NCI-H82 (cell line): ENCODE measurements around the gene SYNJ1.
"Not testable (repeated sequence)": the region's sequence is repeated elsewhere in the genome, so short reads cannot be mapped to it uniquely, and the experiment has no call there.

Experiments used
- DNase-seq: peaks from one replicate; lab custom pipeline; 2025; lab: John Stamatoyannopoulos, UW

The SYNJ1 gene

GRCh38 chr21:32612999-32613337, 114.8 kb downstream of the SYNJ1 start:
- no peak for DNase-seq

GRCh38 chr21:32612075-32612998, 115.5 kb downstream of the SYNJ1 start, which contains the start of gene CFAP298:
TSS of gene CFAP298 (minus strand) at chr21:32612377. CDS start at chr21:32612243, 134 bp downstream.
- peak; percentile 95 for DNase-seq

GRCh38 chr21:32611471-32611997, 116.3 kb downstream of the SYNJ1 start:
- peak; percentile 55 for DNase-seq

- DNase-seq, result not testable (repeated sequence)
Observed at GRCh38 chr21:32610940-32611339, 116.9 kb downstream of the SYNJ1 start.

- no peak for DNase-seq
Observed at GRCh38 chr21:32608851-32609250, 119.0 kb downstream of the SYNJ1 start.

- DNase-seq, result no peak
Observed at GRCh38 chr21:32605469-32605868, 122.3 kb downstream of the SYNJ1 start.

- DNase-seq, result no peak
Observed at GRCh38 chr21:32604464-32604863, 123.3 kb downstream of the SYNJ1 start.

GRCh38 chr21:32603131-32603530, 124.7 kb downstream of the SYNJ1 start:
- no peak for DNase-seq

GRCh38 chr21:32602099-32602498, 125.7 kb downstream of the SYNJ1 start:
- no peak for DNase-seq

- DNase-seq, result no peak
Observed at GRCh38 chr21:32599526-32599925, 128.3 kb downstream of the SYNJ1 start.

- no peak for DNase-seq
Observed at GRCh38 chr21:32599091-32599490, 128.7 kb downstream of the SYNJ1 start.

GRCh38 chr21:32597205-32597604, 130.6 kb downstream of the SYNJ1 start:
- DNase-seq, result no peak

- DNase-seq, result no peak
Observed at GRCh38 chr21:32595431-32595830, 132.4 kb downstream of the SYNJ1 start.

GRCh38 chr21:32593690-32594089, 134.1 kb downstream of the SYNJ1 start:
- DNase-seq, result no peak

- no peak for DNase-seq
Observed at GRCh38 chr21:32592929-32593502, 134.8 kb downstream of the SYNJ1 start.

- DNase-seq, result no peak
Observed at GRCh38 chr21:32590130-32590529, 137.7 kb downstream of the SYNJ1 start.

- no peak for DNase-seq
Observed at GRCh38 chr21:32587651-32588050, 140.2 kb downstream of the SYNJ1 start.

GRCh38 chr21:32587120-32587519, 140.7 kb downstream of the SYNJ1 start:
- no peak for DNase-seq

- DNase-seq, result no peak
Observed at GRCh38 chr21:32585970-32586369, 141.8 kb downstream of the SYNJ1 start.

GRCh38 chr21:32585042-32585710, 142.6 kb downstream of the SYNJ1 start, which contains the start of gene TCP10L:
TSS of gene TCP10L (minus strand) at chr21:32585523. CDS start at chr21:32584304, 1,219 bp downstream.
- no peak for DNase-seq

GRCh38 chr21:32584472-32584871, 143.3 kb downstream of the SYNJ1 start:
- DNase-seq, result no peak

- no peak for DNase-seq
Observed at GRCh38 chr21:32581732-32582131, 146.1 kb downstream of the SYNJ1 start.
